ENCODE data around the gene POLN. TPM values are rescaled to one million over a fixed set of nuclear protein-coding genes. Genes with fewer than 3 reads are reported as not detected.

The POLN gene
- total RNA-seq, 1 experiment from 2014 or later = 3.5 TPM

DNA sequence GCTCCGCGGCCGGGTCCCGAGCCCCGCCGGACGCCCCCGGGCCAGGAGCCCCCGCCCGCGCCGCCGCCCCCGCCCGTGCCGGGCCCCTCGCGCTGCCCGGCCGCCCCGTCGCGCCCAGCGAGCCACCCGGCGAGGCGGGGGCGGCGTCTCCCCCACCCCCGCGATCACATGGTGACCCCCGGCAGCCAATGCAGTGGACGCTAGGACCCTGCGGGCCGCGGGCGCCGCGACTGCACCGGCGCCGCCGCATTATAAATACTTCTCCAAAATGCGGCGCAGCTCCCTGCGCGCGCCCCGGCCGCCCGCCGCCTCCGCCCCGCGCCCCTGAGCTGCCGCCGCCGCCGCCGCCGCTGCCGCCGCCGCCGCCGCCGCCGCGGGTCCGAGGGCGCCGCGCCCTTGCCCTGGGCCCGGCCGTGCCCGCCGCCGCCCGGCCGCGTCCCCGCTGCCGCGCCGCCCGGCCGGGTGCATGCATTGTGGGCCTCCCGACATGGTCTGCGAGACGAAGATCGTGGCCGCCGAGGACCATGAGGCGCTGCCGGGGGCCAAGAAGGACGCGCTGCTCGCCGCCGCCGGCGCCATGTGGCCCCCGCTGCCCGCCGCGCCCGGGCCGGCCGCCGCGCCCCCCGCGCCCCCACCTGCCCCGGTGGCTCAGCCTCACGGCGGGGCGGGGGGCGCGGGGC lies 182.7 kb downstream of the POLN start, which contains the start of gene NAT8L:
Gene NAT8L (plus strand): TSS at position 282 of the 680 bp plus-strand sequence. CDS start 185 bp downstream, at position 467.
- H3K27ac Mint-ChIP-seq = no peak within 1 kb of the TSS
- POLR2A ChIA-PET = no interaction called here
- H3K9me3 Mint-ChIP-seq = no peaks in the 10 kb centered on the region
- H3K27me3 Mint-ChIP-seq (ENCODE audit: low read depth) = peaks cover 48% of the 10 kb centered on the region
- ATAC-seq (peak; percentile 35), DNase-seq (ENCODE audit: low spot score) (peak; percentile 62)
- CTCF ChIA-PET = interaction anchor here (0.8 to 1.6 kb wide), 4 partner anchors 9 to 547 kb away, joined by 3 to 5 read pairs (median 4); a partner anchor contains a TSS
- H3K4me1 Mint-ChIP-seq = peaks cover 3% of the 10 kb centered on the region
- H3K4me3 Mint-ChIP-seq = peak within 1 kb of the TSS; percentile 55
- no peaks in the 10 kb centered on the region for H3K36me3 Mint-ChIP-seq
- TF ChIP-seq, protein P1, sequence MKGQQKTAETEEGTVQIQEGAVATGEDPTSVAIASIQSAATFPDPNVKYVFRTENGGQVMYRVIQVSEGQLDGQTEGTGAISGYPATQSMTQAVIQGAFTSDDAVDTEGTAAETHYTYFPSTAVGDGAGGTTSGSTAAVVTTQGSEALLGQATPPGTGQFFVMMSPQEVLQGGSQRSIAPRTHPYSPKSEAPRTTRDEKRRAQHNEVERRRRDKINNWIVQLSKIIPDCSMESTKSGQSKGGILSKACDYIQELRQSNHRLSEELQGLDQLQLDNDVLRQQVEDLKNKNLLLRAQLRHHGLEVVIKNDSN (CRISPR knock-in tag; IDR thresholded peaks at IDR 0.05) = peak; percentile 65; the same call in 1 of the 2 replicates
- TF ChIP-seq ETV6 (CRISPR knock-in tag; IDR thresholded peaks at IDR 0.05) (0 out of 2 replicates have a peak, but pooled peaks have one; percentile 31), SP1 (CRISPR knock-in tag; conservative IDR thresholded peaks at IDR 0.05) (0 out of 2 replicates have a peak, but pooled peaks have one; percentile 3)
- TF ChIP-seq, protein P2, sequence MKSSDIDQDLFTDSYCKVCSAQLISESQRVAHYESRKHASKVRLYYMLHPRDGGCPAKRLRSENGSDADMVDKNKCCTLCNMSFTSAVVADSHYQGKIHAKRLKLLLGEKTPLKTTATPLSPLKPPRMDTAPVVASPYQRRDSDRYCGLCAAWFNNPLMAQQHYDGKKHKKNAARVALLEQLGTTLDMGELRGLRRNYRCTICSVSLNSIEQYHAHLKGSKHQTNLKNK (CRISPR knock-in tag; IDR thresholded peaks at IDR 0.05) = no peak
- TF ChIP-seq, protein P3, sequence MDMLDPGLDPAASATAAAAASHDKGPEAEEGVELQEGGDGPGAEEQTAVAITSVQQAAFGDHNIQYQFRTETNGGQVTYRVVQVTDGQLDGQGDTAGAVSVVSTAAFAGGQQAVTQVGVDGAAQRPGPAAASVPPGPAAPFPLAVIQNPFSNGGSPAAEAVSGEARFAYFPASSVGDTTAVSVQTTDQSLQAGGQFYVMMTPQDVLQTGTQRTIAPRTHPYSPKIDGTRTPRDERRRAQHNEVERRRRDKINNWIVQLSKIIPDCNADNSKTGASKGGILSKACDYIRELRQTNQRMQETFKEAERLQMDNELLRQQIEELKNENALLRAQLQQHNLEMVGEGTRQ (CRISPR knock-in tag; IDR thresholded peaks at IDR 0.05) = peak; percentile 76

DNA sequence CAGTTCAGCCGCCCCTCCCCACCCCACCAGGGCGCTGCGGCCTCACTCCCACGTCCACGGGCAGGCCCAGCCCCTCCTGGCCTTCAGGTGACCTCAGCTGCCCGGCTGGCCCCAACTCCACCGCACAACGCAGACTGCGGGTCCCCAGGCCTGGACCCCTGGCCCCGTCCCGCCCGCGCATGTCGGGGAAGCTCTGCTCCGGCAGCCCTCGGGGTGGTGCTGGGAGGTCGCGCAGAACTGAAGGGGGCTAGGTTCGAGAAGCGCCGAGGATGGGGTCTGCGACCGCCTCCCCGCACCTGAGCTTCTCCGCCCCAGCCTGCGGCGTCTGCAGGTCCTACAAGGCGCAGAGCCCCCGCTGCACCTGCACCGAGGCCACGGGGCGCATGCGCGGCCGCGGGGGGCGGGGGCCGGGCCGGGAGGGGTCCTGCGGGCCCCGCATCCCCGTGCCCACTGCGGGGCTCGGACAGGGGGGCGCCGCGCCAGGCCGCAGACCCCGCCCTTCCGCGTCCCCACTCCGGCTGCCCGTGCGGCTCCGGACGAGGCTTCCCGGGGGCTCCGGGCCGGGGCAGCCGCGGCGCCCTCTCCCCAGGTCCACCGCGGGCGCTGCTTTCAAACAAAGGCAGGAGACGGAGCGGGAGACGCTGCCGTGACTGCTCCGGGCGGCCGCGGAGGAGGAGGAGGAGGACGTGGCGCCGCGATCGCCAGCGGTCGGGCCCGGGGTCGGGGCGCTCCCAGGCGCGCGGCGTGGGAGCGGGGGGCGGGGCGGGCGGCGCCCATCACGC lies 183.5 kb downstream of the POLN start:
- DNase-seq (ENCODE audit: low spot score) (no peak), ATAC-seq (peak; percentile 16)
- Mint-ChIP-seq H3K4me1 (peaks cover 3% of the 10 kb centered on the region), H3K36me3 (no peaks in the 10 kb centered on the region), H3K4me3 (peak overlapping the region; percentile 55), H3K9me3 (no peaks in the 10 kb centered on the region), H3K27me3 (ENCODE audit: low read depth) (peaks cover 50% of the 10 kb centered on the region), H3K27ac (no peak overlapping the region)
- ChIA-PET CTCF (interaction anchor here (0.8 to 1.6 kb wide), 2 partner anchors 17 to 546 kb away, joined by 3 to 5 read pairs; a partner anchor contains a TSS), POLR2A (interaction anchor here (0.5 kb wide), 1 partner anchor 45 kb away, joined by 3 read pairs; no protein-coding TSS in a partner anchor)
- peak; percentile 48; the same call in 1 of the 2 replicates for TF ChIP-seq SP1 (CRISPR knock-in tag; conservative IDR thresholded peaks at IDR 0.05)
- no peak for TF ChIP-seq CREB1 (CRISPR knock-in tag; IDR thresholded peaks at IDR 0.05)
- no peak for TF ChIP-seq ZSCAN18 (CRISPR knock-in tag; IDR thresholded peaks at IDR 0.05)
- TF ChIP-seq SMAD3 (CRISPR knock-in tag; IDR thresholded peaks at IDR 0.05; ENCODE audit: borderline replicate concordance) = no peak
- peak; percentile 12; the same call in 1 of the 2 replicates for TF ChIP-seq ZNF423 (CRISPR knock-in tag; IDR thresholded peaks at IDR 0.05)
- no peak for TF ChIP-seq NFATC4 (CRISPR knock-in tag; IDR thresholded peaks at IDR 0.05)
- no peak for TF ChIP-seq JUN (CRISPR knock-in tag; IDR thresholded peaks at IDR 0.05)
- TF ChIP-seq SMAD4 (CRISPR knock-in tag; IDR thresholded peaks at IDR 0.05) = no peak
- peak; percentile 41; the same call in 1 of the 2 replicates for TF ChIP-seq FOXP1 (CRISPR knock-in tag; IDR thresholded peaks at IDR 0.05; ENCODE audit: borderline replicate concordance)
- no peak for TF ChIP-seq ZNF219 (CRISPR knock-in tag; IDR thresholded peaks at IDR 0.05; ENCODE audit: borderline replicate concordance)
- 0 out of 2 replicates have a peak, but pooled peaks have one; percentile 31 for TF ChIP-seq KAT7 (CRISPR knock-in tag; IDR thresholded peaks at IDR 0.05; ENCODE audit: borderline replicate concordance)
- TF ChIP-seq ZBTB43 (CRISPR knock-in tag; IDR thresholded peaks at IDR 0.05) = no peak
- no peak for TF ChIP-seq MYBL2 (CRISPR knock-in tag; IDR thresholded peaks at IDR 0.05)

Data from WTC11 (cell line).